HG02973 (cell line): ENCODE data around the gene CENPE.
"Not testable (repeated sequence)": the region's sequence is repeated elsewhere in the genome, so short reads cannot be mapped to it uniquely, and the experiment has no call there.

Source experiments
- ATAC-seq: cut with Tn5 transposase; IDR thresholded peaks from one replicate; pipeline ENCODE4 v1.9.1; 2021; ENCODE audit warnings: moderate library complexity; ENCODE audit not compliant: unreplicated experiment

Gene CENPE

GRCh38 chr4:103198111-103198765 is at the start of gene CENPE:
CENPE (minus strand) TSS chr4:103198343; CDS start chr4:103198319, 24 bp downstream.
- ATAC-seq, result peak; percentile 93

GRCh38 chr4:103244251-103244650 is 46.1 kb upstream of the CENPE start:
- no peak for ATAC-seq

GRCh38 chr4:103230938-103231337 is 32.8 kb upstream of the CENPE start:
- ATAC-seq, result not testable (repeated sequence)

- not testable (repeated sequence) for ATAC-seq
Observed at GRCh38 chr4:103223556-103223955, 25.4 kb upstream of the CENPE start.

GRCh38 chr4:103207673-103208072 is 9.5 kb upstream of the CENPE start:
- ATAC-seq, result no peak

GRCh38 chr4:103204111-103204510 is 6.0 kb upstream of the CENPE start:
- no peak for ATAC-seq

GRCh38 chr4:103201724-103202123 is 3.6 kb upstream of the CENPE start:
- no peak for ATAC-seq

GRCh38 chr4:103201253-103201652 is 3.1 kb upstream of the CENPE start:
- ATAC-seq, result no peak

GRCh38 chr4:103199009-103199408 is 866 bp upstream of the CENPE start:
- no peak for ATAC-seq

- peak; percentile 48 for ATAC-seq
Observed at GRCh38 chr4:103197765-103198110, 405 bp downstream of the CENPE start.

GRCh38 chr4:103193457-103193856 is 4.7 kb downstream of the CENPE start:
- ATAC-seq, result no peak

GRCh38 chr4:103171006-103171405 is 27.1 kb downstream of the CENPE start:
- ATAC-seq, result no peak

GRCh38 chr4:103169750-103170149 is 28.4 kb downstream of the CENPE start:
- not testable (repeated sequence) for ATAC-seq

GRCh38 chr4:103168993-103169392 is 29.1 kb downstream of the CENPE start:
- ATAC-seq, result no peak

- ATAC-seq, result no peak
Observed at GRCh38 chr4:103162176-103162575, 36.0 kb downstream of the CENPE start.

GRCh38 chr4:103158760-103159159 is 39.4 kb downstream of the CENPE start:
- ATAC-seq, result no peak

GRCh38 chr4:103156106-103156505 is 42.0 kb downstream of the CENPE start:
- no peak for ATAC-seq

- no peak for ATAC-seq
Observed at GRCh38 chr4:103152381-103152780, 45.8 kb downstream of the CENPE start.

- ATAC-seq, result no peak
Observed at GRCh38 chr4:103150677-103151076, 47.5 kb downstream of the CENPE start.

- ATAC-seq, result no peak
Observed at GRCh38 chr4:103144926-103145325, 53.2 kb downstream of the CENPE start.

- no peak for ATAC-seq
Observed at GRCh38 chr4:103137446-103137827, 60.7 kb downstream of the CENPE start.

- no peak for ATAC-seq
Observed at GRCh38 chr4:103136671-103137445, 61.3 kb downstream of the CENPE start.

- no peak for ATAC-seq
Observed at GRCh38 chr4:103129174-103129573, 69.0 kb downstream of the CENPE start.
